OCI-LY3 (cell line): ENCODE results near the gene SPPL2B.

Experiments
- EZH2phosphoT487 ChIP-seq: fragments of 200-600 bp; shearing (Covaris generic); IDR thresholded peaks from 2 replicates; pipeline ENCODE4 v1.6.1; 2018; ENCODE audit warnings: antibody characterized with exemption, mixed run types, low read depth
- TF ChIP-seq, protein P1 (sequence below): fragments of 200-600, 300-600 bp; sonication (generic); IDR thresholded peaks from 2 replicates; pipeline ENCODE4 v1.5.1; 2014; ENCODE audit warnings: antibody characterized with exemption, low read length, low read depth

DNA sequence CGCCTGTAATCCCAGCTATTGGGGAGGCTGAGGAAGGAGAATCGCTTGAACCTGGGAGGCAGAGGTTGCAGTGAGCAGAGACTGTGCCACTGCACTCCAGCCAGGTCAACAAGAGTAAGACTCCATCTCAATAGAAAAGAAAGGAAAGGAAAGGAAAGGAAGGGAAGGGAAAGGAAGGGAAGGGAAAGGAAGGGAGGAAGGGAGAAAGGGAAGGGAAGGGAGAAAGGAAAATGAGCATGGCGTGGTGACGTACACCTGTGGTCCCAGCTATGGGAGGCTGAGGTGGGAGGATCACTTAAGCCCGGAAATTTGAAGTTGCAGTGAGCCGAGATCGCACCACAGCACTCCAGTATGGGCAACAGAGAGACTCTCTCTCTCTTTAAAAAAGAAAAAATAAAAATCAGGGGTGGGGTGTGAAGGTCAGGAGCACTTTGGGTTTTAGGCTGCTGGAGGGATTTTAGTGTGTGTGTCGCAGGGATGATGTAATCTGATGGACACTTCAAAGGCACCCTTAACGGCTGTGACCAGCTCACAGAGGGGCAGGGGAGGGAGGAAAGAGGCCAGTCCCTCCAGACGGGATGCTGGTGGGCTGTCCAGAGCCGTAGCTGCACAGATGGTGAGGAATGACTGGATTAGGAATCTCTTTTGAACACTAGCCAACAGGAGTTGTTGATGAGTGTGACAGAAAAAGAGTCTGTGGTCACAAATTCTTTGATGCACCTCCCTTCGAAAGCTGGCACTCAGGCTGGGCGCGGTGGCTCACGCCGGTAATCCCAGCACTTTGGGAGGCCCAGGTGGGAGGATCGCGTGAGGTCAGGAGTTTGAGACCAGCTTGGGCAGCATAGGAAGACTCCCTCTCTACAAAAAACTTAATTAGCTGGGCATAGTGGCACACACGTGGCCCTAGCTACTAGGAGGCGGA lies 59.1 kb downstream of the SPPL2B start:
- TF ChIP-seq, protein P1, sequence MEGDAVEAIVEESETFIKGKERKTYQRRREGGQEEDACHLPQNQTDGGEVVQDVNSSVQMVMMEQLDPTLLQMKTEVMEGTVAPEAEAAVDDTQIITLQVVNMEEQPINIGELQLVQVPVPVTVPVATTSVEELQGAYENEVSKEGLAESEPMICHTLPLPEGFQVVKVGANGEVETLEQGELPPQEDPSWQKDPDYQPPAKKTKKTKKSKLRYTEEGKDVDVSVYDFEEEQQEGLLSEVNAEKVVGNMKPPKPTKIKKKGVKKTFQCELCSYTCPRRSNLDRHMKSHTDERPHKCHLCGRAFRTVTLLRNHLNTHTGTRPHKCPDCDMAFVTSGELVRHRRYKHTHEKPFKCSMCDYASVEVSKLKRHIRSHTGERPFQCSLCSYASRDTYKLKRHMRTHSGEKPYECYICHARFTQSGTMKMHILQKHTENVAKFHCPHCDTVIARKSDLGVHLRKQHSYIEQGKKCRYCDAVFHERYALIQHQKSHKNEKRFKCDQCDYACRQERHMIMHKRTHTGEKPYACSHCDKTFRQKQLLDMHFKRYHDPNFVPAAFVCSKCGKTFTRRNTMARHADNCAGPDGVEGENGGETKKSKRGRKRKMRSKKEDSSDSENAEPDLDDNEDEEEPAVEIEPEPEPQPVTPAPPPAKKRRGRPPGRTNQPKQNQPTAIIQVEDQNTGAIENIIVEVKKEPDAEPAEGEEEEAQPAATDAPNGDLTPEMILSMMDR: no peak
- TF ChIP-seq EZH2phosphoT487: no peak
